Panc1 (cell line): ENCODE measurements around the gene ZNF683. TPM values are rescaled to one million over a fixed set of nuclear protein-coding genes. Genes with fewer than 3 reads are reported as not detected.

ENCODE experiments used
- ATAC-seq: fragments of 200-7000 bp; cut with Tn5 transposase; 2 replicates; pipeline ENCODE4 v1.9.1; 2020; ENCODE audit warnings: mild to moderate bottlenecking, moderate library complexity
- BruUV-seq: library from RNA; stranded (reverse); fragments of 400-500 nt; replicated peaks from 2 replicates; lab custom pipeline; 2021; lab: Mats Ljungman, UMichigan
- CTCF ChIA-PET: fragments of 300-600 bp; sonication (Branson Sonifier 250); formaldehyde crosslinking; loops from one replicate; lab custom pipeline; 2022; ENCODE audit warnings: antibody characterized with exemption; lab: Charles Lee
- POLR2A ChIA-PET: fragments of 300-600 bp; sonication (Branson Sonifier 250); formaldehyde crosslinking; loops from one replicate; lab custom pipeline; 2022; ENCODE audit warnings: antibody characterized with exemption; lab: Charles Lee
- DNase-seq: peaks from one replicate; pipeline ENCODE4 v3.0.0-alpha.2; 2010; ENCODE audit warnings: low read depth, low spot score
- H3K27ac ChIP-seq: 2 replicates; pipeline ENCODE4 v1.5.1; 2011; ENCODE audit warnings: mild to moderate bottlenecking, low read length, inconsistent platforms
- H3K27me3 ChIP-seq: fragments of 200-500 bp; sonication (Bioruptor generic); 2 replicates; pipeline ENCODE4 v1.6.0; 2014; ENCODE audit warnings: low read length, inconsistent platforms; ENCODE audit not compliant: control insufficient read depth, insufficient read depth
- H3K36me3 ChIP-seq: fragments of 200-500 bp; sonication (Bioruptor generic); 2 replicates; pipeline ENCODE4 v1.5.1; 2014; ENCODE audit warnings: inconsistent platforms, mild to moderate bottlenecking, low read length, moderate library complexity; ENCODE audit not compliant: control insufficient read depth, insufficient read depth
- H3K4me1 ChIP-seq: 2 replicates; pipeline ENCODE4 v1.5.1; 2011; ENCODE audit warnings: inconsistent platforms, mild to moderate bottlenecking, low read length, moderate library complexity; ENCODE audit not compliant: control insufficient read depth, insufficient read depth
- H3K4me3 ChIP-seq, 2 experiments: 2 replicates each; pipeline ENCODE4 v1.5.1; 2011 to 2012; ENCODE audit warnings: low read depth in 2 of 2, low read length in 2 of 2, mild to moderate bottlenecking in 2 of 2, inconsistent platforms in 1 of 2, moderate library complexity in 1 of 2
- H3K9me3 ChIP-seq: fragments of 200-500 bp; sonication (Bioruptor generic); 2 replicates; pipeline ENCODE4 v1.5.1; 2014; ENCODE audit warnings: low read depth, mild to moderate bottlenecking, inconsistent platforms, low read length, moderate library complexity; ENCODE audit not compliant: control insufficient read depth, insufficient read depth
- CTCF ChIP-seq: fragments of 450-650 bp; IDR thresholded peaks from 2 replicates; pipeline ENCODE4 v1.5.1; 2017; ENCODE audit warnings: mild to moderate bottlenecking
- POLR2AphosphoS5 ChIP-seq: IDR thresholded peaks from 2 replicates; pipeline ENCODE4 v1.6.1; 2012; ENCODE audit warnings: mild to moderate bottlenecking, low read depth, low read length, moderate library complexity
- REST ChIP-seq, 2 experiments: IDR thresholded peaks; 2 replicates each; pipeline ENCODE4 v1.6.1; 2011 to 2012; ENCODE audit warnings: low read depth in 2 of 2, control low read depth in 1 of 2, low read length in 1 of 2, mild to moderate bottlenecking in 1 of 2, moderate library complexity in 1 of 2; ENCODE audit not compliant: insufficient read depth in 1 of 2
- SIN3A ChIP-seq: IDR thresholded peaks from 2 replicates; pipeline ENCODE4 v1.6.1; 2012; ENCODE audit warnings: low read depth, mild to moderate bottlenecking, low read length, moderate library complexity, borderline replicate concordance; ENCODE audit not compliant: insufficient read depth
- TCF7L2 ChIP-seq: IDR thresholded peaks from 2 replicates; pipeline ENCODE4 v1.6.1; 2011; ENCODE audit warnings: mild to moderate bottlenecking, low read depth, low read length, inconsistent platforms
- in situ Hi-C: cut with HindIII; loops from 2 replicates; pipeline ENCODE4 v1.10.0; 2016; ENCODE audit warnings: low sequenced_read_pairs, low pct_unique_long_range_greater_than_20kb
- intact Hi-C: fragments of 100-400 bp; cut with micrococcal nuclease; formaldehyde crosslinking; loops from one replicate; pipeline ENCODE4 v1.10.0; 2022; ENCODE audit not compliant: unreplicated experiment
- total RNA-seq: library from RNA; stranded (reverse); gene quantifications from one replicate; pipeline ENCODE4 v1.2.1, GENCODE V29; 2021; ENCODE audit not compliant: unreplicated experiment

Gene ZNF683
- total RNA-seq, 1 experiment from 2014 or later, result not detected

- ChIA-PET CTCF (interaction anchor here (0.6 to 1.8 kb wide), 3 partner anchors 43 to 395 kb away, joined by 3 to 8 read pairs (median 3); no protein-coding TSS in a partner anchor), POLR2A (no interaction called here)
- H3K4me3 ChIP-seq, result no peak overlapping the region
- TF ChIP-seq POLR2AphosphoS5 (no peak), TCF7L2 (no peak), SIN3A (no peak), REST (IDR thresholded peaks at IDR 0.05; ENCODE audit: insufficient read depth in 1 of 2, low read depth in 2 of 2, low read length in 1 of 2) (no peak), CTCF (no peak)
- H3K9me3 ChIP-seq, result no peaks in the 10 kb centered on the region
- H3K27ac ChIP-seq, result no peak overlapping the region
- H3K27me3 ChIP-seq, result no peaks in the 10 kb centered on the region
- in situ Hi-C loops (no loop called here), intact Hi-C loops (no loop called here)
- H3K36me3 ChIP-seq, result no peaks in the 10 kb centered on the region
- ATAC-seq (no peak), DNase-seq (no peak)
- H3K4me1 ChIP-seq, result peaks cover 4% of the 10 kb centered on the region; the same call in 1 of the 2 replicates
- no TSS peak for BruUV-seq
These were observed 7.6 kb downstream of the ZNF683 start for GRCh38 chr1:26364956-26365355.

GRCh38 chr1:26363549-26364448 lies 8.8 kb downstream of the ZNF683 start:
- in situ Hi-C loops (no loop called here), intact Hi-C loops (no loop called here)
- TF ChIP-seq CTCF (peak; percentile 99), POLR2AphosphoS5 (no peak)
- CTCF ChIA-PET, result interaction anchor here (0.5 to 1.8 kb wide), 9 partner anchors 24 to 420 kb away, joined by 3 to 8 read pairs (median 5); no protein-coding TSS in a partner anchor
- no TSS peak for BruUV-seq
- H3K4me3 ChIP-seq, result no peak overlapping the region
- H3K4me1 ChIP-seq, result peaks cover 4% of the 10 kb centered on the region; the same call in 1 of the 2 replicates
- POLR2A ChIA-PET, result interaction anchor here (0.6 kb wide), 1 partner anchor 52 kb away, joined by 4 read pairs; no protein-coding TSS in a partner anchor
- H3K36me3 ChIP-seq, result no peaks in the 10 kb centered on the region
- H3K27me3 ChIP-seq, result no peaks in the 10 kb centered on the region
- H3K9me3 ChIP-seq, result no peaks in the 10 kb centered on the region
- ATAC-seq, result peak; percentile 73
- DNase-seq, result peak; percentile 33
- no peak overlapping the region for H3K27ac ChIP-seq
